Measurements from ENCODE around the gene IGDCC3. TPM values are rescaled to one million over a fixed set of nuclear protein-coding genes. Genes with fewer than 3 reads are reported as not detected.

Gene IGDCC3
- total and polyA plus RNA-seq, 2 donors from 2014 or later = 0.22 to 0.49 TPM

GRCh38 chr15:65337436-65338070 lies 40.2 kb downstream of the IGDCC3 start:
- Histone ChIP-seq H3K9ac (ENCODE audit: low read length in 3 of 3) (no peak overlapping the region), H3K36me3 (ENCODE audit: control insufficient read depth in 2 of 3, insufficient read depth in 3 of 3, low read length in 3 of 3) (no peaks in the 10 kb centered on the region), H3K27ac (ENCODE audit: low read depth in 2 of 2, low read length in 2 of 2) (no peak overlapping the region), H3K4me3 (ENCODE audit: low read length in 3 of 3) (no peak overlapping the region), H3K27me3 (ENCODE audit: control insufficient read depth, insufficient read depth, low read length) (no peaks in the 10 kb centered on the region), H3K4me1 (ENCODE audit: control insufficient read depth in 2 of 3, insufficient read depth in 2 of 3, low read depth in 1 of 3, low read length in 3 of 3) (peaks cover 0 to 3% (median 0%) of the 10 kb centered on the region in 3 donors), H3K9me3 (ENCODE audit: control insufficient read depth in 2 of 3, insufficient read depth in 1 of 3, low read length in 3 of 3) (no peaks in the 10 kb centered on the region)
- DNase-seq (peak in 2 of 5 donors; percentile 58 to 64), FAIRE-seq (no peak)
- intact Hi-C loops (cut with DNase I) = no loop called here
- no peak for TF ChIP-seq CTCF (IDR thresholded peaks at IDR 0.05; ENCODE audit: borderline replicate concordance, extremely low read depth, insufficient read depth)

DNA sequence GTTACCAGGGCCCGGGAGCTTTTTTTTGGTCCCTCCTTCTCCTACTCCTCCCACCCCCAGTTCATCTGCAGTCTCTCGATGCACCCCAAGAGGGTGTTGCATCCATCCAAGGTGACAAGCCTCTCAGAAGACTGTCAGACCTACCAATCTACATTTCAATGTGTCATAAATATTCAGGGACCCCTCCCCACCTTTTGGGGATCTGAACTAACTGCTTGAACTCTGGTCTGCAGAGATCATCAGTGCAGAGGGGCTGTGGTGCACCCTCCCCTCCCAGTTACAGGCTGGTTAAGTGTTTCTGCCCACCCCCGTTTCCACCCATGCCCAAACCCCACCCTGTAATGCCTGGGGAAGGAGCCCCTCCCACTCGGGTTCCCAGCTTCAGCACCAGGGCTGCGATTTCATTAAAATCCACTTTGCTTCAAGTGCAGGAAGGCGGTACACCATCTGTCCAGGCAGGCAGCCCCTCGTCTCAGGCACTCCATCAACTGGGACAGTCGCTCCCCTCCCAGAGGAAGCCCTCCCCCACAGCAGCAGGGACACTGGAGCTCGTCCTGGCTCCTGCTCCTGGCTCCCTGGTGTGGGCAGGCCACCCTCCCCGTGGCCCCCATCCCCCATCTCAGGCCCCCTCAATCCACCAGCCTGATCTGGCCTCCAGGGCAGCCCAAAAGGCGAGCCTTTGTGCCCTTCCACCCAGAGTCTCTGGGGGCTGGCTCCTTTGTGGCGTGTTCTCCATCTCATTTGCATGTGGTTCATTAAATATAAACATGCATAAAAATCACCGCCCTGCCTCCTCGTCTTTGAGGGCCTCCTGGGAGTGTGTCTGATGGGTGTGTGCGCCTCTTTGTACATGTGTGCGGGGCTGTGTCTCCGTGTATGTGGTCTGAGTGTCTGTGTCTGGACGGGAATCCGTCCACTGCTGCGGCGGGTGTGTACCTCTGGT lies 41.0 kb downstream of the IGDCC3 start:
- peaks cover 0 to 3% (median 0%) of the 10 kb centered on the region in 3 donors for H3K4me1 ChIP-seq (ENCODE audit: control insufficient read depth in 2 of 3, insufficient read depth in 2 of 3, low read depth in 1 of 3, low read length in 3 of 3)
- H3K9ac ChIP-seq (ENCODE audit: low read length in 3 of 3) = no peak overlapping the region
- no peaks in the 10 kb centered on the region for H3K27me3 ChIP-seq (ENCODE audit: control insufficient read depth, insufficient read depth, low read length)
- no peak overlapping the region for H3K27ac ChIP-seq (ENCODE audit: low read depth in 2 of 2, low read length in 2 of 2)
- FAIRE-seq = no peak
- intact Hi-C loops (cut with DNase I) = no loop called here
- no peaks in the 10 kb centered on the region for H3K9me3 ChIP-seq (ENCODE audit: control insufficient read depth in 2 of 3, insufficient read depth in 1 of 3, low read length in 3 of 3)
- H3K36me3 ChIP-seq (ENCODE audit: control insufficient read depth in 2 of 3, insufficient read depth in 3 of 3, low read length in 3 of 3) = no peaks in the 10 kb centered on the region
- no peak for TF ChIP-seq CTCF (IDR thresholded peaks at IDR 0.05; ENCODE audit: borderline replicate concordance, extremely low read depth, insufficient read depth)
- H3K4me3 ChIP-seq (ENCODE audit: low read length in 3 of 3) = no peak overlapping the region
- DNase-seq = peak; percentile 50 to 77 (median 58)

DNA sequence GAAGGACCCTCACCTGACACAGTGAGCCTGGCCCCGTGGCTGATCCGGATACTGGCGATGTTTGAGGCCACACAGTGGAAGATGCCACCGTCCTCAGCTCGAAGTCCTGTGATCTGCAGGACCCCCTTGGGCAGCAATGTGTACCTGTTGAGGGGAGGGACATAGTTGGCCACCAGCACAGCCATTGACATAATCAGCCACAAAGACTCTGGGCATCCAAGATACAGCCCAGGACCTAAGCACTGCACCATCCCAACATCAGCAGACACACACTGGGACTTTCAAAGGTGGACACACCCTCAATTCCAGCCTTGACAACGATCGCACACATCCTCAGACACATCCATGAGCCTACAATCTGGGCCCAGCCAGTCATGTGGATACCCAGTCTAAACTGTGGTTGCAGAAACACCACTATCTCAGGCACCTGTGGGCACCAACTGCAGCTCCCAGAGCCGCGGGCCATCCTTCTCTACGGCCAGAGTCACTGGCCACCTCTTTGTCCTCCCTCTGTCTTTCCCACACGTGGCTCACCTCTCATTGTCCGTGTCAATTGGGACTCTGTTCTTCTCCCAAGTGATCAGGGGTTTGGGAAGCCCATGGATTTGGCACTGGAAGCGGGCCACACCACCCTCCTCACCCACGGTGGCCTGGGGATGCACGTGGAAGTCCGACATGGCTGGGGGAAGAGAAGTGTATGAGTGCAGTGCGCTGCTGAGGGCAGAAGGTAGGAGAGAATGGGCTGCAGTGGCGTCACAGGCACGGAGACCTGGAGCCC lies 42.3 kb downstream of the IGDCC3 start:
- Histone ChIP-seq H3K27me3 (ENCODE audit: control insufficient read depth, insufficient read depth, low read length) (no peaks in the 10 kb centered on the region), H3K4me3 (ENCODE audit: low read length in 3 of 3) (no peak overlapping the region), H3K9ac (ENCODE audit: low read length in 3 of 3) (no peak overlapping the region), H3K4me1 (ENCODE audit: control insufficient read depth in 2 of 3, insufficient read depth in 2 of 3, low read depth in 1 of 3, low read length in 3 of 3) (peaks cover 0 to 3% (median 0%) of the 10 kb centered on the region in 3 donors), H3K9me3 (ENCODE audit: control insufficient read depth in 2 of 3, insufficient read depth in 1 of 3, low read length in 3 of 3) (no peaks in the 10 kb centered on the region), H3K36me3 (ENCODE audit: control insufficient read depth in 2 of 3, insufficient read depth in 3 of 3, low read length in 3 of 3) (no peaks in the 10 kb centered on the region), H3K27ac (ENCODE audit: low read depth in 2 of 2, low read length in 2 of 2) (no peak overlapping the region)
- no peak for FAIRE-seq
- TF ChIP-seq CTCF (IDR thresholded peaks at IDR 0.05; ENCODE audit: borderline replicate concordance, extremely low read depth, insufficient read depth) = no peak
- intact Hi-C loops (cut with DNase I) = no loop called here
- peak in 1 of 5 donors; percentile 56 for DNase-seq
